NCI-H1092 (cell line): Measurements from ENCODE around the gene TTC24.
A peak's percentile ranks its signal among the peaks of the same experiment; 100 is the strongest.
"Not testable (repeated sequence)": the region's sequence is repeated elsewhere in the genome, so short reads cannot be mapped to it uniquely, and the experiment has no call there.

Source experiments
- DNase-seq: peaks from one replicate; lab custom pipeline; 2025; lab: John Stamatoyannopoulos, UW

Gene TTC24

GRCh38 chr1:156608981-156609380, 29.5 kb downstream of the TTC24 start:
- peak; percentile 42 for DNase-seq

GRCh38 chr1:156610072-156610471, 30.5 kb downstream of the TTC24 start:
- DNase-seq, result not testable (repeated sequence)

- DNase-seq, result no peak
These were observed 33.1 kb downstream of the TTC24 start for GRCh38 chr1:156612666-156613065.

- DNase-seq, result no peak
These were observed 36.4 kb downstream of the TTC24 start for GRCh38 chr1:156615946-156616345.

- peak; percentile 30 for DNase-seq
These were observed 36.9 kb downstream of the TTC24 start for GRCh38 chr1:156616463-156616862.

- no peak for DNase-seq
These were observed 39.5 kb downstream of the TTC24 start, which contains the start of gene HAPLN2 for GRCh38 chr1:156618853-156619581. HAPLN2 (plus strand) TSS chr1:156619415; CDS start chr1:156623491, 4,076 bp downstream.

GRCh38 chr1:156619582-156619955, 40.0 kb downstream of the TTC24 start:
- DNase-seq, result no peak

- no peak for DNase-seq
These were observed 43.2 kb downstream of the TTC24 start for GRCh38 chr1:156622581-156623297.

- DNase-seq, result peak; percentile 42
These were observed 44.7 kb downstream of the TTC24 start for GRCh38 chr1:156623946-156624813.

GRCh38 chr1:156624814-156625435, 45.4 kb downstream of the TTC24 start:
- no peak for DNase-seq

GRCh38 chr1:156625436-156626078, 46.0 kb downstream of the TTC24 start:
- peak; percentile 31 for DNase-seq

GRCh38 chr1:156626079-156626438, 46.5 kb downstream of the TTC24 start:
- DNase-seq, result no peak

- peak; percentile 19 for DNase-seq
These were observed 47.9 kb downstream of the TTC24 start for GRCh38 chr1:156627313-156627880.

GRCh38 chr1:156629823-156630449, 50.4 kb downstream of the TTC24 start:
- DNase-seq, result no peak

- DNase-seq, result not testable (repeated sequence)
These were observed 51.6 kb downstream of the TTC24 start for GRCh38 chr1:156631152-156631551.

GRCh38 chr1:156632355-156632754, 52.8 kb downstream of the TTC24 start:
- DNase-seq, result no peak
